Measurements from ENCODE around the gene ITGAV.

- TF ChIP-seq POLR2A (IDR thresholded peaks at IDR 0.05; ENCODE audit: low read depth, low read length) (no peak), TAF1 (IDR thresholded peaks at IDR 0.05; ENCODE audit: low read depth, low read length) (no peak), POLR2AphosphoS5 (IDR thresholded peaks at IDR 0.05; ENCODE audit: low read depth, low read length) (no peak)
Measured at GRCh38 chr2:186695081-186695756, 105.4 kb downstream of the ITGAV start.
